Liver (tissue), 3 donors: ENCODE results near the gene PSME3IP1.

Source experiments
- EGR1 ChIP-seq, 2 donors: IDR thresholded peaks; 2 replicates each; pipeline ENCODE4 v1.6.1; 2016 to 2018; ENCODE audit warnings: antibody characterized with exemption in 2 of 2, low read depth in 2 of 2
- FOXA1 ChIP-seq: IDR thresholded peaks from 2 replicates; pipeline ENCODE4 v1.6.1; 2016; ENCODE audit warnings: antibody characterized with exemption
- GABPA ChIP-seq, 2 donors: IDR thresholded peaks in 1 of 2; conservative IDR thresholded peaks in 1 of 2; 2 replicates each; pipeline ENCODE4 v1.6.1; 2016; ENCODE audit warnings: antibody characterized with exemption in 2 of 2, mild to moderate bottlenecking in 1 of 2, moderate library complexity in 1 of 2
- JUND ChIP-seq, 2 donors: IDR thresholded peaks; 2 replicates each; pipeline ENCODE4 v1.6.1; 2016; ENCODE audit warnings: antibody characterized with exemption in 2 of 2
- RAD21 ChIP-seq, 2 donors: IDR thresholded peaks; 2 replicates each; pipeline ENCODE4 v1.6.1; 2016; ENCODE audit warnings: antibody characterized with exemption in 2 of 2, mild to moderate bottlenecking in 2 of 2
- RXRA ChIP-seq, 2 donors: IDR thresholded peaks; 2 replicates each; pipeline ENCODE4 v1.6.1; 2017 to 2018; ENCODE audit warnings: antibody characterized with exemption in 2 of 2, mild to moderate bottlenecking in 1 of 2
- SP1 ChIP-seq: IDR thresholded peaks from 2 replicates; pipeline ENCODE4 v1.6.1; 2018; ENCODE audit warnings: antibody characterized with exemption, mild to moderate bottlenecking
- TAF1 ChIP-seq: conservative IDR thresholded peaks from 2 replicates; pipeline ENCODE4 v1.6.1; 2016; ENCODE audit warnings: antibody characterized with exemption, mild to moderate bottlenecking
- YY1 ChIP-seq: IDR thresholded peaks from 2 replicates; pipeline ENCODE4 v1.6.1; 2016; ENCODE audit warnings: antibody characterized with exemption, mild to moderate bottlenecking
- TF ChIP-seq, protein P1 (sequence below): fragments of 150-350 bp; IDR thresholded peaks from 2 replicates; pipeline ENCODE4 v1.5.1; 2017; ENCODE audit warnings: improper control_type of control experiment, low read depth, low read length; ENCODE audit not compliant: missing input control
- TF ChIP-seq, protein P2 (sequence below): IDR thresholded peaks from 2 replicates; pipeline ENCODE4 v1.6.1; 2016; ENCODE audit warnings: antibody characterized with exemption, mild to moderate bottlenecking
- TF ChIP-seq, protein P3 (sequence below): IDR thresholded peaks from 2 replicates; pipeline ENCODE4 v1.6.1; 2016; ENCODE audit warnings: antibody characterized with exemption
- TF ChIP-seq, protein P4 (sequence below): IDR thresholded peaks from 2 replicates; pipeline ENCODE4 v1.6.1; 2016; ENCODE audit warnings: antibody characterized with exemption
- donor health status: healthy.
- donor health status: healthy.

DNA sequence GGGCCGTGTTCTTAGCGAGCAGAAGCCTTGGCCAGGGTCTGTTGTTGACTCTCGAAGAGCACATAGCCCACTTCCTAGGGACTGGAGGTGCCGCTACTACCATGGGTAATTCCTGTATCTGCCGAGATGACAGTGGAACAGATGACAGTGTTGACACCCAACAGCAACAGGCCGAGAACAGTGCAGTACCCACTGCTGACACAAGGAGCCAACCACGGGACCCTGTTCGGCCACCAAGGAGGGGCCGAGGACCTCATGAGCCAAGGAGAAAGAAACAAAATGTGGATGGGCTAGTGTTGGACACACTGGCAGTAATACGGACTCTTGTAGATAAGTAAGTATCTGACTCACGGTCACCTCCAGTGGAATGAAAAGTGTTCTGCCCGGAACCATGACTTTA lies 18.8 kb upstream of the PSME3IP1 start:
- TF ChIP-seq, protein P1, sequence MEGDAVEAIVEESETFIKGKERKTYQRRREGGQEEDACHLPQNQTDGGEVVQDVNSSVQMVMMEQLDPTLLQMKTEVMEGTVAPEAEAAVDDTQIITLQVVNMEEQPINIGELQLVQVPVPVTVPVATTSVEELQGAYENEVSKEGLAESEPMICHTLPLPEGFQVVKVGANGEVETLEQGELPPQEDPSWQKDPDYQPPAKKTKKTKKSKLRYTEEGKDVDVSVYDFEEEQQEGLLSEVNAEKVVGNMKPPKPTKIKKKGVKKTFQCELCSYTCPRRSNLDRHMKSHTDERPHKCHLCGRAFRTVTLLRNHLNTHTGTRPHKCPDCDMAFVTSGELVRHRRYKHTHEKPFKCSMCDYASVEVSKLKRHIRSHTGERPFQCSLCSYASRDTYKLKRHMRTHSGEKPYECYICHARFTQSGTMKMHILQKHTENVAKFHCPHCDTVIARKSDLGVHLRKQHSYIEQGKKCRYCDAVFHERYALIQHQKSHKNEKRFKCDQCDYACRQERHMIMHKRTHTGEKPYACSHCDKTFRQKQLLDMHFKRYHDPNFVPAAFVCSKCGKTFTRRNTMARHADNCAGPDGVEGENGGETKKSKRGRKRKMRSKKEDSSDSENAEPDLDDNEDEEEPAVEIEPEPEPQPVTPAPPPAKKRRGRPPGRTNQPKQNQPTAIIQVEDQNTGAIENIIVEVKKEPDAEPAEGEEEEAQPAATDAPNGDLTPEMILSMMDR = no peak
- TF ChIP-seq YY1 (no peak), TAF1 (no peak), JUND (IDR thresholded peaks at IDR 0.05) (no peak), RAD21 (IDR thresholded peaks at IDR 0.05) (no peak), GABPA (IDR thresholded peaks at IDR 0.05 in 1 of 2, conservative IDR thresholded peaks at IDR 0.05 in 1 of 2) (no peak), RXRA (IDR thresholded peaks at IDR 0.05) (no peak), FOXA1 (no peak), SP1 (no peak), EGR1 (IDR thresholded peaks at IDR 0.05; ENCODE audit: low read depth in 2 of 2) (no peak)
- TF ChIP-seq, protein P2, sequence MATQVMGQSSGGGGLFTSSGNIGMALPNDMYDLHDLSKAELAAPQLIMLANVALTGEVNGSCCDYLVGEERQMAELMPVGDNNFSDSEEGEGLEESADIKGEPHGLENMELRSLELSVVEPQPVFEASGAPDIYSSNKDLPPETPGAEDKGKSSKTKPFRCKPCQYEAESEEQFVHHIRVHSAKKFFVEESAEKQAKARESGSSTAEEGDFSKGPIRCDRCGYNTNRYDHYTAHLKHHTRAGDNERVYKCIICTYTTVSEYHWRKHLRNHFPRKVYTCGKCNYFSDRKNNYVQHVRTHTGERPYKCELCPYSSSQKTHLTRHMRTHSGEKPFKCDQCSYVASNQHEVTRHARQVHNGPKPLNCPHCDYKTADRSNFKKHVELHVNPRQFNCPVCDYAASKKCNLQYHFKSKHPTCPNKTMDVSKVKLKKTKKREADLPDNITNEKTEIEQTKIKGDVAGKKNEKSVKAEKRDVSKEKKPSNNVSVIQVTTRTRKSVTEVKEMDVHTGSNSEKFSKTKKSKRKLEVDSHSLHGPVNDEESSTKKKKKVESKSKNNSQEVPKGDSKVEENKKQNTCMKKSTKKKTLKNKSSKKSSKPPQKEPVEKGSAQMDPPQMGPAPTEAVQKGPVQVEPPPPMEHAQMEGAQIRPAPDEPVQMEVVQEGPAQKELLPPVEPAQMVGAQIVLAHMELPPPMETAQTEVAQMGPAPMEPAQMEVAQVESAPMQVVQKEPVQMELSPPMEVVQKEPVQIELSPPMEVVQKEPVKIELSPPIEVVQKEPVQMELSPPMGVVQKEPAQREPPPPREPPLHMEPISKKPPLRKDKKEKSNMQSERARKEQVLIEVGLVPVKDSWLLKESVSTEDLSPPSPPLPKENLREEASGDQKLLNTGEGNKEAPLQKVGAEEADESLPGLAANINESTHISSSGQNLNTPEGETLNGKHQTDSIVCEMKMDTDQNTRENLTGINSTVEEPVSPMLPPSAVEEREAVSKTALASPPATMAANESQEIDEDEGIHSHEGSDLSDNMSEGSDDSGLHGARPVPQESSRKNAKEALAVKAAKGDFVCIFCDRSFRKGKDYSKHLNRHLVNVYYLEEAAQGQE = no peak
- TF ChIP-seq, protein P3, sequence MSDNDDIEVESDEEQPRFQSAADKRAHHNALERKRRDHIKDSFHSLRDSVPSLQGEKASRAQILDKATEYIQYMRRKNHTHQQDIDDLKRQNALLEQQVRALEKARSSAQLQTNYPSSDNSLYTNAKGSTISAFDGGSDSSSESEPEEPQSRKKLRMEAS = no peak
- TF ChIP-seq, protein P4, sequence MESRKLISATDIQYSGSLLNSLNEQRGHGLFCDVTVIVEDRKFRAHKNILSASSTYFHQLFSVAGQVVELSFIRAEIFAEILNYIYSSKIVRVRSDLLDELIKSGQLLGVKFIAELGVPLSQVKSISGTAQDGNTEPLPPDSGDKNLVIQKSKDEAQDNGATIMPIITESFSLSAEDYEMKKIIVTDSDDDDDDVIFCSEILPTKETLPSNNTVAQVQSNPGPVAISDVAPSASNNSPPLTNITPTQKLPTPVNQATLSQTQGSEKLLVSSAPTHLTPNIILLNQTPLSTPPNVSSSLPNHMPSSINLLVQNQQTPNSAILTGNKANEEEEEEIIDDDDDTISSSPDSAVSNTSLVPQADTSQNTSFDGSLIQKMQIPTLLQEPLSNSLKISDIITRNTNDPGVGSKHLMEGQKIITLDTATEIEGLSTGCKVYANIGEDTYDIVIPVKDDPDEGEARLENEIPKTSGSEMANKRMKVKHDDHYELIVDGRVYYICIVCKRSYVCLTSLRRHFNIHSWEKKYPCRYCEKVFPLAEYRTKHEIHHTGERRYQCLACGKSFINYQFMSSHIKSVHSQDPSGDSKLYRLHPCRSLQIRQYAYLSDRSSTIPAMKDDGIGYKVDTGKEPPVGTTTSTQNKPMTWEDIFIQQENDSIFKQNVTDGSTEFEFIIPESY = no peak
